Activated T-cell treated with anti-CD3 and anti-CD28 coated beads, Interleukin-2, amount 50 U/mL, for 48 hours (primary cell): ENCODE measurements around the gene ARHGAP6.
"Not testable (repeated sequence)": the region's sequence is repeated elsewhere in the genome, so short reads cannot be mapped to it uniquely, and the experiment has no call there.

Experiments
- DNase-seq, 2 experiments: peaks; one replicate each; pipeline ENCODE4 v3.0.0-alpha.2; 2020

The ARHGAP6 gene

GRCh38 chrX:11509786-11510185, 155.9 kb downstream of the ARHGAP6 start:
- no peak for DNase-seq

GRCh38 chrX:11504234-11504633, 161.5 kb downstream of the ARHGAP6 start:
- DNase-seq: no peak

- no peak for DNase-seq
Measured at GRCh38 chrX:11499076-11500044, 166.4 kb downstream of the ARHGAP6 start.

GRCh38 chrX:11491375-11491774, 174.3 kb downstream of the ARHGAP6 start:
- not testable (repeated sequence) for DNase-seq

- no peak for DNase-seq
Measured at GRCh38 chrX:11484290-11484689, 181.4 kb downstream of the ARHGAP6 start.

GRCh38 chrX:11481035-11481434, 184.7 kb downstream of the ARHGAP6 start:
- DNase-seq: no peak

- DNase-seq: no peak
Measured at GRCh38 chrX:11480626-11481025, 185.1 kb downstream of the ARHGAP6 start.

- DNase-seq: no peak
Measured at GRCh38 chrX:11478911-11479310, 186.8 kb downstream of the ARHGAP6 start.

GRCh38 chrX:11478026-11478425, 187.7 kb downstream of the ARHGAP6 start:
- no peak for DNase-seq

- no peak for DNase-seq
Measured at GRCh38 chrX:11474576-11474975, 191.1 kb downstream of the ARHGAP6 start.

- DNase-seq: no peak
Measured at GRCh38 chrX:11474021-11474420, 191.7 kb downstream of the ARHGAP6 start.

GRCh38 chrX:11472879-11473278, 192.8 kb downstream of the ARHGAP6 start:
- DNase-seq: no peak

- no peak for DNase-seq
Measured at GRCh38 chrX:11472381-11472780, 193.3 kb downstream of the ARHGAP6 start.

- no peak for DNase-seq
Measured at GRCh38 chrX:11470250-11470974, 195.3 kb downstream of the ARHGAP6 start.

- DNase-seq: no peak
Measured at GRCh38 chrX:11465648-11466411, 199.9 kb downstream of the ARHGAP6 start.

- DNase-seq: no peak
Measured at GRCh38 chrX:11464836-11465463, 200.8 kb downstream of the ARHGAP6 start.

GRCh38 chrX:11464380-11464779, 201.3 kb downstream of the ARHGAP6 start:
- DNase-seq: no peak

GRCh38 chrX:11462648-11463047, 203.1 kb downstream of the ARHGAP6 start:
- DNase-seq: no peak

- DNase-seq: no peak
Measured at GRCh38 chrX:11462136-11462535, 203.6 kb downstream of the ARHGAP6 start.

- no peak for DNase-seq
Measured at GRCh38 chrX:11461201-11462001, 204.3 kb downstream of the ARHGAP6 start.

- DNase-seq: no peak
Measured at GRCh38 chrX:11460347-11460746, 205.4 kb downstream of the ARHGAP6 start.

GRCh38 chrX:11458170-11458569, 207.6 kb downstream of the ARHGAP6 start:
- no peak for DNase-seq
